ENCODE data around the gene CLIC4. TPM values are rescaled to one million over a fixed set of nuclear protein-coding genes. Genes with fewer than 3 reads are reported as not detected.
"Not testable (repeated sequence)": the region's sequence is repeated elsewhere in the genome, so short reads cannot be mapped to it uniquely, and the experiment has no call there.

CLIC4 gene
- total RNA-seq, 2 donors from 2014 or later = 58.1 to 78.8 TPM

- DNase-seq (no peak), ATAC-seq (no peak)
- peaks cover 20% of the 10 kb centered on the region for H3K4me1 ChIP-seq
- WGBS, 2 donors = 97 to 100% methylated on average over 1 of the region's 1 CpG
- no peaks in the 10 kb centered on the region for H3K36me3 ChIP-seq (replicated peaks in 1 of 2; ENCODE audit: insufficient read depth in 1 of 2, low read depth in 2 of 2)
- no peak overlapping the region for H3K4me3 ChIP-seq
- intact Hi-C loops (cut with DNase I) = no loop called here
- H3K27ac ChIP-seq = no peak overlapping the region
- TF ChIP-seq, protein P1, sequence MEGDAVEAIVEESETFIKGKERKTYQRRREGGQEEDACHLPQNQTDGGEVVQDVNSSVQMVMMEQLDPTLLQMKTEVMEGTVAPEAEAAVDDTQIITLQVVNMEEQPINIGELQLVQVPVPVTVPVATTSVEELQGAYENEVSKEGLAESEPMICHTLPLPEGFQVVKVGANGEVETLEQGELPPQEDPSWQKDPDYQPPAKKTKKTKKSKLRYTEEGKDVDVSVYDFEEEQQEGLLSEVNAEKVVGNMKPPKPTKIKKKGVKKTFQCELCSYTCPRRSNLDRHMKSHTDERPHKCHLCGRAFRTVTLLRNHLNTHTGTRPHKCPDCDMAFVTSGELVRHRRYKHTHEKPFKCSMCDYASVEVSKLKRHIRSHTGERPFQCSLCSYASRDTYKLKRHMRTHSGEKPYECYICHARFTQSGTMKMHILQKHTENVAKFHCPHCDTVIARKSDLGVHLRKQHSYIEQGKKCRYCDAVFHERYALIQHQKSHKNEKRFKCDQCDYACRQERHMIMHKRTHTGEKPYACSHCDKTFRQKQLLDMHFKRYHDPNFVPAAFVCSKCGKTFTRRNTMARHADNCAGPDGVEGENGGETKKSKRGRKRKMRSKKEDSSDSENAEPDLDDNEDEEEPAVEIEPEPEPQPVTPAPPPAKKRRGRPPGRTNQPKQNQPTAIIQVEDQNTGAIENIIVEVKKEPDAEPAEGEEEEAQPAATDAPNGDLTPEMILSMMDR (IDR thresholded peaks at IDR 0.05) = no peak
- TF ChIP-seq POLR2A (IDR thresholded peaks at IDR 0.05) = no peak
- H3K27me3 ChIP-seq = no peaks in the 10 kb centered on the region
- H3K9me3 ChIP-seq = no peaks in the 10 kb centered on the region
Measured at GRCh38 chr1:24749252-24749651, 4.0 kb downstream of the CLIC4 start.

GRCh38 chr1:24749886-24750285, 4.6 kb downstream of the CLIC4 start:
- Histone ChIP-seq H3K27me3 (no peaks in the 10 kb centered on the region), H3K4me3 (no peak overlapping the region), H3K4me1 (peaks cover 19% of the 10 kb centered on the region), H3K27ac (no peak overlapping the region), H3K36me3 (replicated peaks in 1 of 2; ENCODE audit: insufficient read depth in 1 of 2, low read depth in 2 of 2) (no peaks in the 10 kb centered on the region), H3K9me3 (no peaks in the 10 kb centered on the region)
- no peak for TF ChIP-seq POLR2A (IDR thresholded peaks at IDR 0.05)
- TF ChIP-seq, protein P1 (IDR thresholded peaks at IDR 0.05) = no peak
- no peak for ATAC-seq
- no peak for DNase-seq
- intact Hi-C loops (cut with DNase I) = no loop called here
- WGBS, 2 donors = 67 to 89% methylated on average over 7 to 8 of the region's 8 CpGs

DNA sequence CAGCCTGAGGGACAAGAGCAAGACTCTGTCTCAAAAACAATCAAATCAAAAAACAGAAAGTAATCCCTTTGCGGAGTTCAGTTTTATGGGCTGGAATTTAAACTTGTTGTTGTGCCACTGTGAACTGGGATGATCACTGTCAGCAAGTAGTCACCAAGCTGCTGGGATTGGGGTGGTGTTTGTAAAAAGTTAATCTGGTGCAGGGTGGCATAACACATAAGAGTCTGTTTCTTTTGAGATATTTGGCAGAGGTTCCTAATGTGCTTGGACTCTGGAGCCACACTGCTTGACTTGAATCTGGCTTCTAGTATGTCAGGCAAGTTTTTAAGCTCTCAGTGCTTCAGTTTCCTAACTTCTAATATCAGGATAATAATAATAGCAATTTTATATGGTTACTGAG, 6.6 kb downstream of the CLIC4 start:
- Histone ChIP-seq H3K27me3 (no peaks in the 10 kb centered on the region), H3K4me3 (no peak overlapping the region), H3K36me3 (replicated peaks in 1 of 2; ENCODE audit: insufficient read depth in 1 of 2, low read depth in 2 of 2) (no peaks in the 10 kb centered on the region), H3K4me1 (peaks cover 16% of the 10 kb centered on the region), H3K9me3 (no peaks in the 10 kb centered on the region), H3K27ac (no peak overlapping the region)
- DNase-seq (no peak), ATAC-seq (no peak)
- 72 to 73% methylated on average over 1 of the region's 1 CpG for WGBS, 2 donors
- TF ChIP-seq, protein P1 (IDR thresholded peaks at IDR 0.05) = no peak
- no peak for TF ChIP-seq POLR2A (IDR thresholded peaks at IDR 0.05)
- intact Hi-C loops (cut with DNase I) = no loop called here

- H3K4me1 ChIP-seq = peaks cover 12% of the 10 kb centered on the region
- TF ChIP-seq, protein P1 (IDR thresholded peaks at IDR 0.05) = no peak
- no peak for TF ChIP-seq POLR2A (IDR thresholded peaks at IDR 0.05)
- no peaks in the 10 kb centered on the region for H3K9me3 ChIP-seq
- no peak overlapping the region for H3K4me3 ChIP-seq
- WGBS, 2 donors = 70 to 75% methylated on average over 3 of the region's 3 CpGs
- ATAC-seq (no peak), DNase-seq (no peak)
- H3K27ac ChIP-seq = peak overlapping the region in 1 of 4 donors; percentile 6
- no peaks in the 10 kb centered on the region for H3K36me3 ChIP-seq (replicated peaks in 1 of 2; ENCODE audit: insufficient read depth in 1 of 2, low read depth in 2 of 2)
- H3K27me3 ChIP-seq = no peaks in the 10 kb centered on the region
- intact Hi-C loops (cut with DNase I) = no loop called here
Measured at GRCh38 chr1:24752305-24752704, 7.1 kb downstream of the CLIC4 start.

DNA sequence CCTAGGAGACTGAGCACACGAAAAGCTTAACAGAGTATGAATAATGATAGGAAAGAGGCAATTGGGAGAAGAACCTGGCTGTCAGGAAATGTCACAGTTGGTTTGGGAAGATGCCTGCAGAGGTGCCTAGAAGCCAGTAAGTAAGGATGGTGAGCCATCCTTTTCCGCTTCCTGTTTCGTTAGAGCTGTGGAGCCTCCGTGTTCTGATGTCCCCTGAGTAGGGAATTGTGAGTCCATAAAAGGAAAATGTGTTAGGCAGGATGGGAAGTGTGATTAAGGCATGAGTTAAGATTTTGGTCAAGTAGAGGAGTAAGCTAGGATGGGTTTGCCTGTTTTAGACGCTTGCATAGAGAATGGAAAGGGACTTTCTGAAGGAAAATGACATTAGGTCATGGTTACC, 9.0 kb downstream of the CLIC4 start:
- peaks cover 12% of the 10 kb centered on the region for H3K4me1 ChIP-seq
- H3K9me3 ChIP-seq = no peaks in the 10 kb centered on the region
- no peak overlapping the region for H3K27ac ChIP-seq
- WGBS, 2 donors = 79 to 85% methylated on average over 5 of the region's 5 CpGs
- DNase-seq = no peak
- no peak for ATAC-seq
- H3K36me3 ChIP-seq (replicated peaks in 1 of 2; ENCODE audit: insufficient read depth in 1 of 2, low read depth in 2 of 2) = no peaks in the 10 kb centered on the region
- intact Hi-C loops (cut with DNase I) = no loop called here
- no peak for TF ChIP-seq POLR2A (IDR thresholded peaks at IDR 0.05)
- TF ChIP-seq, protein P1 (IDR thresholded peaks at IDR 0.05) = no peak
- no peaks in the 10 kb centered on the region for H3K27me3 ChIP-seq
- no peak overlapping the region for H3K4me3 ChIP-seq

DNA sequence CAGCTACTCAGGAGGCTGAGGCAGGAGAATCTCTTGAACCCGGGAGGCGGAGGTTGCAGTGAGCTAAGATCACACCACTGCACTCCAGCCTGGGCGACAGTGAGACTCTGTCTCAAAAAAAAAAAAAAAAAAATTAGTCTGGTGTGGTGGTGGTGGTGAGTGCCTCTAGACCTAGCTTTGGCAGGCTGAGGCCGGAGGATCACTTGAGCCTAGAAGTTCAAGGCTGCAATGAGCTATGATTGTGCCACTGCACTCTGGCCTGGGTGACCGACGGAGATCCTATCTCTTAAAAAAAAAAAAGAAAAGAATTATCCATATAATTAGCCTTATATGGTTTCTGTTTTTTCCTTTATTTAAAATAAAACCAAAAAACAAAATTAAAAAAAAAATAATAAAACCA, 10.1 kb downstream of the CLIC4 start:
- H3K27ac ChIP-seq; H3K36me3 ChIP-seq (replicated peaks in 1 of 2; ENCODE audit: insufficient read depth in 1 of 2, low read depth in 2 of 2); H3K9me3 ChIP-seq; H3K4me3 ChIP-seq; ATAC-seq; intact Hi-C loops (cut with DNase I); DNase-seq; H3K27me3 ChIP-seq: not testable (repeated sequence)
- peaks cover 12% of the 10 kb centered on the region for H3K4me1 ChIP-seq
- WGBS, 2 donors = 94 to 96% methylated on average over 6 of the region's 6 CpGs
